Spleen (tissue), 7 donors: ENCODE data around the gene KIF18B.

Experiments
- POLR2A ChIP-seq, 3 donors: fragments of 450-650 bp; IDR thresholded peaks; one replicate each; pipeline ENCODE4 v1.5.1; 2017; ENCODE audit warnings: antibody characterized with exemption in 3 of 3, mild to moderate bottlenecking in 1 of 3
- POLR2AphosphoS5 ChIP-seq, 3 donors: sonication (generic); formaldehyde crosslinking; IDR thresholded peaks; one replicate each; pipeline ENCODE4 v1.5.1; 2017; ENCODE audit warnings: antibody characterized with exemption in 3 of 3
- TF ChIP-seq, protein P1 (sequence below), 11 experiments: fragments of 200-600 bp in 7 of 11; fragments of 450-650 bp in 4 of 11; sonication (generic) in 4 of 11; IDR thresholded peaks in 8 of 11; conservative IDR thresholded peaks in 3 of 11; 1 replicate in 7 of 11; 2 replicates in 4 of 11; pipeline versions ENCODE4 v1.4.0 to v1.8.0; 2016 to 2021; ENCODE audit warnings: antibody characterized with exemption in 11 of 11, inconsistent platforms in 4 of 11, mild to moderate bottlenecking in 1 of 11
- donor health status: DM: no; HTN: no; CAD: no; lungs with moderate emphysema.
- donor health status: DM: no; HTN: no; CAD: no.
- donor health status: DM: no; HTN: no; CAD: no.

DNA sequence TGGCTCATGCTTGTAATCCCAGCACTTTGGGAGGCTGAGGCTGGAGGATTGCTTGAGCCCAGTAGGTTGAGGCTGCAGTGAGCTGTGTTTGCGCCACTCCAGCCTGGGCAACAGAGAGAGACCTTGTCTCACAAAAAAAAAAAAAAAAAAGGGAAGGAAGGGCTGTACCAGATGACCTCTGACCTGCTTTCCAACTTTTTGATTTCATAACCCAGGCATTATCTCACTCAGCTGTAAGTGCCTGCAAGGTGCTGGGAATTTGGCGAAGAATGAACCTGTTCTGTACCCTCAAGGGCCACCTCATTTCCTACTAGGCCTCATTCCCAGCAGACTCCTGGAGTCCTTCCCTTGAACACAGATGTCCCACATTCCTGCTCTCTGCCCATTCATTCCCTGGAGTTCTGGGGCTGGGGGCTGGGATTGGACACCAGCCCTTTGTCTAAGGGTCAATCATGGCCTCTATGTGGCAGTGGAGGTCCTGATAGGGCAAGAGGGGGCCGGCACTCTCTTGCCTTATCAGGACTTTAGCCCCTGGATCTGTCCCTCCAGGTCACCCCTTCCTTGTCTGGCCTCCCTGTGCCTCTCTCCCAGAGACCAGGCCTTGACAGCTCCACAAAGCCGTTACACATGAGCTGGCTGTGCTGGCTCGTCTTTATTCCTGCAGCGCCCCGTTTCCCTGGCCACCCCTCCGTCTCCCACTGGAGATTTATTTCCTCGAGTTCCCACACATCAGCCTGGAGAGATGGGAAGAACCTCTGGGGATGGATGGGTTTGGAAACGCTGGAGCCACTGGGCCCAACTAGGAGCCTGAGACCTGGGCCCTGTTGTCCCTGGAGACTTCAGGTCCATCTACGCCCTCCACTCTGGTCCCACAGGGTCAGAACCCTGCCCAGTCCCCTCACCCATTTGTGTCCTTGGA, 31.5 kb downstream of the KIF18B start:
- TF ChIP-seq, protein P1, sequence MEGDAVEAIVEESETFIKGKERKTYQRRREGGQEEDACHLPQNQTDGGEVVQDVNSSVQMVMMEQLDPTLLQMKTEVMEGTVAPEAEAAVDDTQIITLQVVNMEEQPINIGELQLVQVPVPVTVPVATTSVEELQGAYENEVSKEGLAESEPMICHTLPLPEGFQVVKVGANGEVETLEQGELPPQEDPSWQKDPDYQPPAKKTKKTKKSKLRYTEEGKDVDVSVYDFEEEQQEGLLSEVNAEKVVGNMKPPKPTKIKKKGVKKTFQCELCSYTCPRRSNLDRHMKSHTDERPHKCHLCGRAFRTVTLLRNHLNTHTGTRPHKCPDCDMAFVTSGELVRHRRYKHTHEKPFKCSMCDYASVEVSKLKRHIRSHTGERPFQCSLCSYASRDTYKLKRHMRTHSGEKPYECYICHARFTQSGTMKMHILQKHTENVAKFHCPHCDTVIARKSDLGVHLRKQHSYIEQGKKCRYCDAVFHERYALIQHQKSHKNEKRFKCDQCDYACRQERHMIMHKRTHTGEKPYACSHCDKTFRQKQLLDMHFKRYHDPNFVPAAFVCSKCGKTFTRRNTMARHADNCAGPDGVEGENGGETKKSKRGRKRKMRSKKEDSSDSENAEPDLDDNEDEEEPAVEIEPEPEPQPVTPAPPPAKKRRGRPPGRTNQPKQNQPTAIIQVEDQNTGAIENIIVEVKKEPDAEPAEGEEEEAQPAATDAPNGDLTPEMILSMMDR (IDR thresholded peaks at IDR 0.05 in 8 of 11, conservative IDR thresholded peaks at IDR 0.05 in 3 of 11): no peak
- TF ChIP-seq POLR2A (IDR thresholded peaks at IDR 0.05) (no peak), POLR2AphosphoS5 (IDR thresholded peaks at IDR 0.05) (no peak)
